Measurements from ENCODE around the gene PRKCE.

DNA sequence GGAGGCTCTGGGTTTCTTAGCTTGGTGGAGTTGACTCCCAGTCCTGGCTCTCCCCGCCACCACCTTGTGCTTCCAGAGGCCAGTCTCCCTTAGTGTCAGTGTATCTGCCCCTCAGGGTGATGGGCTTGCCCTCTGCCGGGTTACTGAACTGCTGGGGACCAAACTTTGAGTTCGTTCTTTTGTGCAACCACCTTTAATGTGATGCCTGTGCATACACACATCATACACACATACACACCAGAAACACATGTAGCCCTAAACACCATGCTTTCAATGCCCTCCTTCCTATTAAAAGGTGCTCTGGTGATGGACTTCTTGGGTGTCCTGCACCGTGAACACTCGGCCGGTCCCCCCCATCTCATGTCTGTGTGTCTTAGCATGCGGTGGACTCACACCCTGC is 330.6 kb downstream of the PRKCE start:
- no peak for TF ChIP-seq POLR2A (IDR thresholded peaks at IDR 0.05)
- TF ChIP-seq, protein P1, sequence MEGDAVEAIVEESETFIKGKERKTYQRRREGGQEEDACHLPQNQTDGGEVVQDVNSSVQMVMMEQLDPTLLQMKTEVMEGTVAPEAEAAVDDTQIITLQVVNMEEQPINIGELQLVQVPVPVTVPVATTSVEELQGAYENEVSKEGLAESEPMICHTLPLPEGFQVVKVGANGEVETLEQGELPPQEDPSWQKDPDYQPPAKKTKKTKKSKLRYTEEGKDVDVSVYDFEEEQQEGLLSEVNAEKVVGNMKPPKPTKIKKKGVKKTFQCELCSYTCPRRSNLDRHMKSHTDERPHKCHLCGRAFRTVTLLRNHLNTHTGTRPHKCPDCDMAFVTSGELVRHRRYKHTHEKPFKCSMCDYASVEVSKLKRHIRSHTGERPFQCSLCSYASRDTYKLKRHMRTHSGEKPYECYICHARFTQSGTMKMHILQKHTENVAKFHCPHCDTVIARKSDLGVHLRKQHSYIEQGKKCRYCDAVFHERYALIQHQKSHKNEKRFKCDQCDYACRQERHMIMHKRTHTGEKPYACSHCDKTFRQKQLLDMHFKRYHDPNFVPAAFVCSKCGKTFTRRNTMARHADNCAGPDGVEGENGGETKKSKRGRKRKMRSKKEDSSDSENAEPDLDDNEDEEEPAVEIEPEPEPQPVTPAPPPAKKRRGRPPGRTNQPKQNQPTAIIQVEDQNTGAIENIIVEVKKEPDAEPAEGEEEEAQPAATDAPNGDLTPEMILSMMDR (IDR thresholded peaks at IDR 0.05): no peak
- TF ChIP-seq EP300 (IDR thresholded peaks at IDR 0.05): no peak

Data from sigmoid colon (tissue), 4 donors.